CD4-positive, alpha-beta T cell (primary cell): ENCODE results near the gene AGMO. TPM values are rescaled to one million over a fixed set of nuclear protein-coding genes. Genes with fewer than 3 reads are reported as not detected.

Experiments used
- ATAC-seq: fragments of 200-7000 bp; cut with Tn5 transposase; one replicate; pipeline ENCODE4 v1.10.0; 2022; ENCODE audit warnings: mild to moderate bottlenecking; ENCODE audit not compliant: poor library complexity
- CTCF ChIA-PET: fragments of 350-600 bp; sonication (Branson Sonifier 250); formaldehyde crosslinking; loops from one replicate; lab custom pipeline; 2021; ENCODE audit warnings: antibody characterized with exemption, inconsistent platforms; lab: Charles Lee
- POLR2A ChIA-PET: fragments of 350-600 bp; sonication (Branson Sonifier 250); formaldehyde crosslinking; loops from one replicate; lab custom pipeline; 2021; ENCODE audit warnings: antibody characterized with exemption, inconsistent platforms; lab: Charles Lee
- DNase-seq, 14 experiments: peaks; one replicate each; pipeline ENCODE4 v3.0.0-alpha.2; 2013 to 2020; ENCODE audit warnings: mixed read lengths in 2 of 14
- H3K27ac ChIP-seq, 2 donors: one replicate each; pipeline versions ENCODE4 v1.5.1 to v1.7.0; 2013; ENCODE audit warnings: low read length in 2 of 2, low read depth in 1 of 2, mild to moderate bottlenecking in 1 of 2
- H3K27me3 ChIP-seq, 2 experiments: 1 replicate in 1 of 2; 2 replicates in 1 of 2; pipeline versions ENCODE4 v1.6.1 to v1.7.0; 2013; ENCODE audit warnings: low read length in 2 of 2, control low read depth in 1 of 2, mild to moderate bottlenecking in 1 of 2, moderate library complexity in 1 of 2; ENCODE audit not compliant: insufficient read depth in 2 of 2, control insufficient read depth in 1 of 2
- H3K36me3 ChIP-seq: one replicate; pipeline ENCODE4 v1.6.1; 2013; ENCODE audit warnings: low read length, control low read depth; ENCODE audit not compliant: insufficient read depth
- H3K4me1 ChIP-seq: one replicate; pipeline ENCODE4 v1.6.1; 2013; ENCODE audit warnings: low read length, control low read depth; ENCODE audit not compliant: insufficient read depth
- H3K4me3 ChIP-seq: one replicate; pipeline ENCODE4 v1.5.1; 2013; ENCODE audit warnings: mild to moderate bottlenecking, low read length, moderate library complexity
- H3K9me3 ChIP-seq, 2 experiments: 1 replicate in 1 of 2; 2 replicates in 1 of 2; pipeline versions ENCODE4 v1.6.1 to v1.7.0; 2013; ENCODE audit warnings: low read length in 2 of 2, mild to moderate bottlenecking in 2 of 2, control low read depth in 1 of 2, moderate library complexity in 1 of 2; ENCODE audit not compliant: control insufficient read depth in 1 of 2, insufficient read depth in 1 of 2
- H3K27ac Mint-ChIP-seq: one replicate; pipeline ENCODE4 v1.8.0; 2020; ENCODE audit warnings: mixed read lengths
- H3K27me3 Mint-ChIP-seq: one replicate; pipeline ENCODE4 v1.8.0; 2021; ENCODE audit warnings: mixed read lengths
- H3K36me3 Mint-ChIP-seq: one replicate; pipeline ENCODE4 v1.8.0; 2021; ENCODE audit warnings: low read depth, mixed read lengths
- H3K4me1 Mint-ChIP-seq: one replicate; pipeline ENCODE4 v1.8.0; 2021; ENCODE audit warnings: low read depth, mixed read lengths
- H3K4me3 Mint-ChIP-seq: one replicate; pipeline ENCODE4 v1.8.0; 2020; ENCODE audit warnings: mild to moderate bottlenecking, mixed read lengths
- H3K9me3 Mint-ChIP-seq: one replicate; pipeline ENCODE4 v1.8.0; 2020; ENCODE audit warnings: mixed read lengths
- CTCF ChIP-seq: fragments of 200-600 bp; IDR thresholded peaks from one replicate; pipeline ENCODE4 v1.8.0; 2022; ENCODE audit warnings: antibody characterized with exemption, mild to moderate bottlenecking
- intact Hi-C, 2 experiments: fragments of 100-400 bp; cut with DNase I in 1 of 2; cut with micrococcal nuclease in 1 of 2; formaldehyde crosslinking; loops; one replicate each; pipeline versions ENCODE4 v1.15.1 to v1.9.0; 2023 to 2025; cut with DNase I, micrococcal nuclease
- total RNA-seq, 174 experiments: library from RNA in 2 of 174; stranded (reverse) in 2 of 174; gene quantifications; one replicate each; pipeline ENCODE4 v1.2.3 and lab custom pipeline; 2021 to 2026

The AGMO gene
- total RNA-seq, 2 experiments from 2014 or later: not detected

- H3K9me3 Mint-ChIP-seq: peaks cover 4% of the 10 kb centered on the region
- no peak for TF ChIP-seq CTCF
- no peaks in the 10 kb centered on the region for H3K4me1 Mint-ChIP-seq
- intact Hi-C loops: no loop called here
- no peaks in the 10 kb centered on the region for H3K27me3 Mint-ChIP-seq
- H3K27ac ChIP-seq: no peak overlapping the region
- ATAC-seq: no peak
- H3K4me3 ChIP-seq: no peak overlapping the region
- no peak overlapping the region for H3K27ac Mint-ChIP-seq
- no peak overlapping the region for H3K4me3 Mint-ChIP-seq
- DNase-seq: no peak
- H3K4me1 ChIP-seq: no peaks in the 10 kb centered on the region
- no peaks in the 10 kb centered on the region for H3K36me3 ChIP-seq
- ChIA-PET POLR2A (no interaction called here), CTCF (no interaction called here)
- no peaks in the 10 kb centered on the region for H3K9me3 ChIP-seq
- no peaks in the 10 kb centered on the region for H3K27me3 ChIP-seq
- no peaks in the 10 kb centered on the region for H3K36me3 Mint-ChIP-seq
These were observed 203.7 kb downstream of the AGMO start for GRCh38 chr7:15358112-15358511.

- Histone ChIP-seq H3K27ac (no peak overlapping the region), H3K4me1 (no peaks in the 10 kb centered on the region), H3K36me3 (no peaks in the 10 kb centered on the region), H3K4me3 (no peak overlapping the region), H3K27me3 (no peaks in the 10 kb centered on the region), H3K9me3 (no peaks in the 10 kb centered on the region)
- Mint-ChIP-seq H3K4me1 (no peaks in the 10 kb centered on the region), H3K9me3 (peaks cover 9% of the 10 kb centered on the region), H3K27me3 (no peaks in the 10 kb centered on the region), H3K4me3 (no peak overlapping the region), H3K27ac (no peak overlapping the region), H3K36me3 (no peaks in the 10 kb centered on the region)
- ATAC-seq (no peak), DNase-seq (no peak)
- POLR2A ChIA-PET: no interaction called here
- intact Hi-C loops: no loop called here
- CTCF ChIA-PET: no interaction called here
- no peak for TF ChIP-seq CTCF
These were observed 209.2 kb downstream of the AGMO start for GRCh38 chr7:15352421-15353206.

GRCh38 chr7:15345216-15345615 lies 216.6 kb downstream of the AGMO start:
- H3K27ac Mint-ChIP-seq: no peak overlapping the region
- no peak overlapping the region for H3K27ac ChIP-seq
- no peak overlapping the region for H3K4me3 ChIP-seq
- no peaks in the 10 kb centered on the region for H3K36me3 ChIP-seq
- intact Hi-C loops: no loop called here
- TF ChIP-seq CTCF: no peak
- peaks cover 2% of the 10 kb centered on the region for H3K9me3 Mint-ChIP-seq
- DNase-seq (no peak), ATAC-seq (no peak)
- H3K4me1 ChIP-seq: no peaks in the 10 kb centered on the region
- no peak overlapping the region for H3K4me3 Mint-ChIP-seq
- peaks cover 0 to 6% of the 10 kb centered on the region in 2 experiments for H3K9me3 ChIP-seq
- ChIA-PET CTCF (no interaction called here), POLR2A (no interaction called here)
- H3K27me3 ChIP-seq: no peaks in the 10 kb centered on the region
- H3K4me1 Mint-ChIP-seq: no peaks in the 10 kb centered on the region
- H3K27me3 Mint-ChIP-seq: no peaks in the 10 kb centered on the region
- no peaks in the 10 kb centered on the region for H3K36me3 Mint-ChIP-seq
